DOHH2 (cell line): ENCODE data around the gene H3-3A.
A peak's percentile ranks its signal among the peaks of the same experiment; 100 is the strongest.

Experiments used
- H3F3A ChIP-seq: fragments of 200-600 bp; sonication (generic), shearing (Covaris generic); 2 replicates; pipeline ENCODE4 v1.6.0; 2016; ENCODE audit warnings: antibody characterized with exemption, mild to moderate bottlenecking; ENCODE audit not compliant: control insufficient read depth, insufficient read depth
- H3K27ac ChIP-seq: fragments of 200-600 bp; sonication (generic); 2 replicates; pipeline ENCODE4 v1.5.1; 2014; ENCODE audit warnings: low read depth, mild to moderate bottlenecking, low read length, moderate library complexity
- H3K27me3 ChIP-seq: fragments of 200-600 bp; sonication (generic); 2 replicates; pipeline ENCODE4 v1.6.1; 2014; ENCODE audit warnings: mild to moderate bottlenecking, low read length, mixed read lengths; ENCODE audit not compliant: control insufficient read depth
- H3K36me3 ChIP-seq: fragments of 200-600 bp; sonication (generic); 2 replicates; pipeline ENCODE4 v1.6.1; 2014; ENCODE audit warnings: mild to moderate bottlenecking, low read length, moderate library complexity, mixed read lengths; ENCODE audit not compliant: control insufficient read depth
- H3K4me1 ChIP-seq: fragments of 200-600 bp; sonication (generic); 2 replicates; pipeline ENCODE4 v1.6.1; 2014; ENCODE audit warnings: mild to moderate bottlenecking, low read length, mixed read lengths; ENCODE audit not compliant: control insufficient read depth
- H3K4me2 ChIP-seq: fragments of 200-600 bp; sonication (generic); 2 replicates; pipeline ENCODE4 v1.6.0; 2014; ENCODE audit warnings: mild to moderate bottlenecking, low read length, moderate library complexity
- H3K4me3 ChIP-seq: fragments of 200-600 bp; sonication (generic); 2 replicates; pipeline ENCODE4 v1.5.1; 2014; ENCODE audit warnings: mild to moderate bottlenecking, low read length, mixed read lengths
- H3K79me2 ChIP-seq: fragments of 200-600 bp; sonication (generic); 2 replicates; pipeline ENCODE4 v1.6.1; 2014; ENCODE audit warnings: mild to moderate bottlenecking, low read length, mixed read lengths; ENCODE audit not compliant: control insufficient read depth
- H3K9me2 ChIP-seq: fragments of 200-600 bp; sonication (generic); replicated peaks from 2 replicates; pipeline ENCODE4 v1.6.1; 2014; ENCODE audit warnings: mild to moderate bottlenecking, low read length, mixed read lengths; ENCODE audit not compliant: control insufficient read depth
- H3K9me3 ChIP-seq: fragments of 200-600 bp; sonication (generic); 2 replicates; pipeline ENCODE4 v1.6.1; 2014; ENCODE audit warnings: antibody characterized with exemption, low read length, mixed read lengths; ENCODE audit not compliant: control insufficient read depth, insufficient read depth
- H4K20me1 ChIP-seq: fragments of 200-600 bp; sonication (generic); 2 replicates; pipeline ENCODE4 v1.6.0; 2014; ENCODE audit warnings: low read depth, mild to moderate bottlenecking, antibody characterized with exemption, low read length, moderate library complexity; ENCODE audit not compliant: control insufficient read depth, insufficient read depth
- CTCF ChIP-seq: fragments of 200-600 bp; sonication (generic); IDR thresholded peaks from one replicate; pipeline ENCODE4 v1.5.1; 2014; ENCODE audit warnings: antibody characterized with exemption, mild to moderate bottlenecking, low read depth, low read length; ENCODE audit not compliant: poor library complexity, severe bottlenecking
- EZH2phosphoT487 ChIP-seq: fragments of 200-600 bp; sonication (generic); IDR thresholded peaks from 2 replicates; pipeline ENCODE4 v1.6.1; 2017; ENCODE audit warnings: borderline replicate concordance, mild to moderate bottlenecking, antibody characterized with exemption, low read length, moderate library complexity, mixed read lengths

Gene H3-3A

GRCh38 chr1:226062558-226063223, at the start of gene H3-3A:
Gene H3-3A (plus strand): TSS chr1:226062716. CDS start chr1:226064352, 1,636 bp downstream.
- TF ChIP-seq CTCF (no peak), EZH2phosphoT487 (no peak)
- Histone ChIP-seq H3K9me2 (no peaks in the 10 kb centered on the region), H3F3A (peaks cover 31% of the 10 kb centered on the region), H3K4me1 (peaks cover 26% of the 10 kb centered on the region), H3K27me3 (no peaks in the 10 kb centered on the region), H3K36me3 (peaks cover 53% of the 10 kb centered on the region), H3K27ac (peak within 1 kb of the TSS; percentile 94), H3K79me2 (peaks cover 51% of the 10 kb centered on the region), H3K4me2 (peak within 1 kb of the TSS; percentile 77), H4K20me1 (peaks cover 35% of the 10 kb centered on the region), H3K9me3 (no peaks in the 10 kb centered on the region), H3K4me3 (peak within 1 kb of the TSS; percentile 85)

GRCh38 chr1:226017070-226017469, 45.4 kb upstream of the H3-3A start:
- H3K27ac ChIP-seq, result no peak overlapping the region
- H3K9me3 ChIP-seq, result no peaks in the 10 kb centered on the region
- no peaks in the 10 kb centered on the region for H3K9me2 ChIP-seq
- H3K36me3 ChIP-seq, result no peaks in the 10 kb centered on the region
- no peaks in the 10 kb centered on the region for H3K79me2 ChIP-seq
- H3K27me3 ChIP-seq, result peaks cover 7% of the 10 kb centered on the region
- no peaks in the 10 kb centered on the region for H4K20me1 ChIP-seq
- H3K4me1 ChIP-seq, result no peaks in the 10 kb centered on the region
- no peak overlapping the region for H3K4me3 ChIP-seq
- H3K4me2 ChIP-seq, result no peak overlapping the region
- H3F3A ChIP-seq, result no peaks in the 10 kb centered on the region
- no peak for TF ChIP-seq EZH2phosphoT487
- no peak for TF ChIP-seq CTCF

- H3K4me3 ChIP-seq, result no peak overlapping the region
- TF ChIP-seq CTCF (no peak), EZH2phosphoT487 (no peak)
- no peaks in the 10 kb centered on the region for H3K36me3 ChIP-seq
- H3K79me2 ChIP-seq, result no peaks in the 10 kb centered on the region
- H3K4me2 ChIP-seq, result no peak overlapping the region
- no peak overlapping the region for H3K27ac ChIP-seq
- H3F3A ChIP-seq, result 0 out of 2 replicates have a peak, but pooled peaks cover 2% of the 10 kb centered on the region
- no peaks in the 10 kb centered on the region for H3K9me3 ChIP-seq
- no peaks in the 10 kb centered on the region for H3K9me2 ChIP-seq
- no peaks in the 10 kb centered on the region for H3K4me1 ChIP-seq
- H4K20me1 ChIP-seq, result no peaks in the 10 kb centered on the region
- H3K27me3 ChIP-seq, result peaks cover 2% of the 10 kb centered on the region; the same call in 1 of the 2 replicates
Measured at GRCh38 chr1:226019572-226019971, 42.9 kb upstream of the H3-3A start.
